ENCODE data around the gene DTHD1. TPM values are rescaled to one million over a fixed set of nuclear protein-coding genes. Genes with fewer than 3 reads are reported as not detected.
A peak's percentile ranks its signal among the peaks of the same experiment; 100 is the strongest.

DTHD1 gene
- polyA plus RNA-seq, 3 donors: not detected

GRCh38 chr4:36282503-36283030, 1.2 kb downstream of the DTHD1 start:
- Histone ChIP-seq H3K79me2 (ENCODE audit: insufficient read depth, low read length) (no peaks in the 10 kb centered on the region), H3K27me3 (ENCODE audit: control insufficient read depth in 2 of 2, insufficient read depth in 2 of 2, low read length in 2 of 2) (no peaks in the 10 kb centered on the region), H3K4me3 (replicated peaks in 1 of 3; ENCODE audit: low read depth in 2 of 3, low read length in 3 of 3) (no peak overlapping the region), H4K20me1 (ENCODE audit: insufficient read depth, low read length) (no peaks in the 10 kb centered on the region), H2AFZ (ENCODE audit: insufficient read depth, low read depth, low read length, poor library complexity, severe bottlenecking) (no peak overlapping the region), H3K9ac (ENCODE audit: insufficient read depth, low read length, poor library complexity, severe bottlenecking) (no peak overlapping the region), H3K9me3 (replicated peaks in 1 of 2; ENCODE audit: control insufficient read depth in 1 of 2, insufficient read depth in 1 of 2, low read length in 2 of 2) (no peaks in the 10 kb centered on the region), H3K27ac (ENCODE audit: low read depth in 1 of 2, low read length in 2 of 2) (no peak overlapping the region), H3K4me2 (replicated peaks; ENCODE audit: extremely low read depth, low read length, poor library complexity, severe bottlenecking) (no peak overlapping the region), H3K36me3 (replicated peaks in 1 of 2; ENCODE audit: control insufficient read depth in 1 of 2, insufficient read depth in 2 of 2, low read length in 2 of 2) (no peaks in the 10 kb centered on the region), H3K4me1 (ENCODE audit: control insufficient read depth in 1 of 2, insufficient read depth in 2 of 2, low read length in 2 of 2) (peaks cover 5 to 9% of the 10 kb centered on the region in 2 donors)
- no peaks in the 10 kb centered on the region for H3K27me3 Mint-ChIP-seq (ENCODE audit: low read depth in 3 of 3)
- TF ChIP-seq, protein P1, sequence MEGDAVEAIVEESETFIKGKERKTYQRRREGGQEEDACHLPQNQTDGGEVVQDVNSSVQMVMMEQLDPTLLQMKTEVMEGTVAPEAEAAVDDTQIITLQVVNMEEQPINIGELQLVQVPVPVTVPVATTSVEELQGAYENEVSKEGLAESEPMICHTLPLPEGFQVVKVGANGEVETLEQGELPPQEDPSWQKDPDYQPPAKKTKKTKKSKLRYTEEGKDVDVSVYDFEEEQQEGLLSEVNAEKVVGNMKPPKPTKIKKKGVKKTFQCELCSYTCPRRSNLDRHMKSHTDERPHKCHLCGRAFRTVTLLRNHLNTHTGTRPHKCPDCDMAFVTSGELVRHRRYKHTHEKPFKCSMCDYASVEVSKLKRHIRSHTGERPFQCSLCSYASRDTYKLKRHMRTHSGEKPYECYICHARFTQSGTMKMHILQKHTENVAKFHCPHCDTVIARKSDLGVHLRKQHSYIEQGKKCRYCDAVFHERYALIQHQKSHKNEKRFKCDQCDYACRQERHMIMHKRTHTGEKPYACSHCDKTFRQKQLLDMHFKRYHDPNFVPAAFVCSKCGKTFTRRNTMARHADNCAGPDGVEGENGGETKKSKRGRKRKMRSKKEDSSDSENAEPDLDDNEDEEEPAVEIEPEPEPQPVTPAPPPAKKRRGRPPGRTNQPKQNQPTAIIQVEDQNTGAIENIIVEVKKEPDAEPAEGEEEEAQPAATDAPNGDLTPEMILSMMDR (IDR thresholded peaks at IDR 0.05): no peak
- no peaks in the 10 kb centered on the region for H3K36me3 Mint-ChIP-seq
- H3K9me3 Mint-ChIP-seq: no peaks in the 10 kb centered on the region
- peaks cover 17% of the 10 kb centered on the region for H3K4me1 Mint-ChIP-seq
- no peak overlapping the region for H3K27ac Mint-ChIP-seq
- intact Hi-C loops (cut with micrococcal nuclease): no loop called here
- DNase-seq: no peak
- H3K4me3 Mint-ChIP-seq: peak overlapping the region in 1 of 2 donors; percentile 11

GRCh38 chr4:36283912-36284465, 2.6 kb downstream of the DTHD1 start:
- intact Hi-C loops (cut with micrococcal nuclease): no loop called here
- Histone ChIP-seq H3K4me2 (replicated peaks; ENCODE audit: extremely low read depth, low read length, poor library complexity, severe bottlenecking) (no peak overlapping the region), H3K27me3 (ENCODE audit: control insufficient read depth in 2 of 2, insufficient read depth in 2 of 2, low read length in 2 of 2) (no peaks in the 10 kb centered on the region), H3K9me3 (replicated peaks in 1 of 2; ENCODE audit: control insufficient read depth in 1 of 2, insufficient read depth in 1 of 2, low read length in 2 of 2) (no peaks in the 10 kb centered on the region), H3K9ac (ENCODE audit: insufficient read depth, low read length, poor library complexity, severe bottlenecking) (no peak overlapping the region), H2AFZ (ENCODE audit: insufficient read depth, low read depth, low read length, poor library complexity, severe bottlenecking) (no peak overlapping the region), H3K4me3 (replicated peaks in 1 of 3; ENCODE audit: low read depth in 2 of 3, low read length in 3 of 3) (no peak overlapping the region), H4K20me1 (ENCODE audit: insufficient read depth, low read length) (no peaks in the 10 kb centered on the region), H3K79me2 (ENCODE audit: insufficient read depth, low read length) (no peaks in the 10 kb centered on the region), H3K36me3 (replicated peaks in 1 of 2; ENCODE audit: control insufficient read depth in 1 of 2, insufficient read depth in 2 of 2, low read length in 2 of 2) (no peaks in the 10 kb centered on the region), H3K4me1 (ENCODE audit: control insufficient read depth in 1 of 2, insufficient read depth in 2 of 2, low read length in 2 of 2) (peaks cover 13 to 17% of the 10 kb centered on the region in 2 donors), H3K27ac (ENCODE audit: low read depth in 1 of 2, low read length in 2 of 2) (no peak overlapping the region)
- H3K9me3 Mint-ChIP-seq: no peaks in the 10 kb centered on the region
- DNase-seq: no peak
- no CpG with 5 or more reads among the region's 2 CpGs for WGBS (ENCODE audit: insufficient coverage)
- H3K36me3 Mint-ChIP-seq: no peaks in the 10 kb centered on the region
- H3K4me1 Mint-ChIP-seq: peaks cover 26% of the 10 kb centered on the region
- H3K27me3 Mint-ChIP-seq (ENCODE audit: low read depth in 3 of 3): peaks cover 0 to 1% (median 0%) of the 10 kb centered on the region in 3 donors
- TF ChIP-seq, protein P1 (IDR thresholded peaks at IDR 0.05): no peak
- H3K27ac Mint-ChIP-seq: no peak overlapping the region
- H3K4me3 Mint-ChIP-seq: no peak overlapping the region
